Fibroblast of lung (primary cell): ENCODE data around the gene BARX2. TPM values are rescaled to one million over a fixed set of nuclear protein-coding genes. Genes with fewer than 3 reads are reported as not detected.

Experiments used
- DNase-seq, 2 donors: peaks; one replicate each; pipeline versions ENCODE4 v3.0.0 to v3.0.0-alpha.2; 2010; ENCODE audit warnings: low read depth in 2 of 2
- H2AFZ ChIP-seq: 2 replicates; pipeline ENCODE4 v1.5.1; 2012; ENCODE audit warnings: low read length, control low read depth, inconsistent platforms
- H3K27ac ChIP-seq: 2 replicates; pipeline ENCODE4 v1.5.1; 2011; ENCODE audit warnings: low read length, control low read depth; ENCODE audit not compliant: insufficient read depth
- H3K27me3 ChIP-seq: 2 replicates; pipeline ENCODE4 v1.5.1; 2011; ENCODE audit warnings: mild to moderate bottlenecking, low read length; ENCODE audit not compliant: control insufficient read depth, insufficient read depth
- H3K36me3 ChIP-seq: 2 replicates; pipeline ENCODE4 v1.5.1; 2011; ENCODE audit warnings: low read length; ENCODE audit not compliant: control insufficient read depth, insufficient read depth
- H3K4me1 ChIP-seq: 2 replicates; pipeline ENCODE4 v1.5.1; 2011; ENCODE audit warnings: low read length; ENCODE audit not compliant: control insufficient read depth, insufficient read depth; ENCODE audit errors: extremely low read depth
- H3K4me2 ChIP-seq: 2 replicates; pipeline ENCODE4 v1.5.1; 2011; ENCODE audit warnings: low read length, control low read depth; ENCODE audit not compliant: insufficient read depth; ENCODE audit errors: extremely low read depth
- H3K4me3 ChIP-seq, 4 experiments: fragments of 200-600 bp in 1 of 4; sonication (generic) in 1 of 4; replicated peaks in 1 of 4; 2 replicates each; pipeline ENCODE4 v1.5.1; 2011 to 2016; ENCODE audit warnings: low read length in 4 of 4, low read depth in 3 of 4, mild to moderate bottlenecking in 3 of 4, control low read depth in 2 of 4, inconsistent platforms in 1 of 4, mixed read lengths in 1 of 4; ENCODE audit not compliant: insufficient read depth in 1 of 4; ENCODE audit errors: control extremely low read depth in 1 of 4
- H3K79me2 ChIP-seq: 2 replicates; pipeline ENCODE4 v1.5.1; 2012; ENCODE audit warnings: mild to moderate bottlenecking, low read length, inconsistent platforms; ENCODE audit not compliant: control insufficient read depth, insufficient read depth
- H3K9ac ChIP-seq: 2 replicates; pipeline ENCODE4 v1.5.1; 2011; ENCODE audit warnings: mild to moderate bottlenecking, low read length, control low read depth; ENCODE audit not compliant: insufficient read depth
- H3K9me3 ChIP-seq: 2 replicates; pipeline ENCODE4 v1.5.1; 2012; ENCODE audit warnings: low read depth, low read length; ENCODE audit not compliant: control insufficient read depth, insufficient read depth
- H4K20me1 ChIP-seq: 2 replicates; pipeline ENCODE4 v1.5.1; 2011; ENCODE audit warnings: low read length; ENCODE audit not compliant: control insufficient read depth, insufficient read depth; ENCODE audit errors: extremely low read depth
- EZH2 ChIP-seq: IDR thresholded peaks from 2 replicates; pipeline ENCODE4 v1.5.1; 2012; ENCODE audit warnings: low read length, control low read depth, mild to moderate bottlenecking; ENCODE audit errors: missing control alignments
- polyA plus RNA-seq, 2 donors: library from polyadenylated mRNA; depleted of rRNA in 1 of 2; stranded (reverse) in 1 of 2; unstranded in 1 of 2; fragments of >200 nt; gene quantifications; 2 replicates each; pipeline ENCODE4 v1.2.1, GENCODE V29; 2011 to 2012; ENCODE audit warnings: missing spikeins in 1 of 2
- total RNA-seq: library from RNA; depleted of rRNA; stranded (reverse); fragments of >200 nt; gene quantifications from 2 replicates; pipeline ENCODE4 v1.2.1, GENCODE V29; 2014
- TF ChIP-seq, protein P1 (sequence below), 2 donors: IDR thresholded peaks in 1 of 2; conservative IDR thresholded peaks in 1 of 2; 1 replicate in 1 of 2; 2 replicates in 1 of 2; pipeline ENCODE4 v1.5.1; 2011 to 2012; ENCODE audit warnings: low read length in 2 of 2, control low read depth in 1 of 2, inconsistent platforms in 1 of 2, low read depth in 1 of 2, mild to moderate bottlenecking in 1 of 2

The BARX2 gene
- total and polyA plus RNA-seq, 2 donors (not counting 1 experiment from before 2014, with no cell fraction given): not detected

DNA sequence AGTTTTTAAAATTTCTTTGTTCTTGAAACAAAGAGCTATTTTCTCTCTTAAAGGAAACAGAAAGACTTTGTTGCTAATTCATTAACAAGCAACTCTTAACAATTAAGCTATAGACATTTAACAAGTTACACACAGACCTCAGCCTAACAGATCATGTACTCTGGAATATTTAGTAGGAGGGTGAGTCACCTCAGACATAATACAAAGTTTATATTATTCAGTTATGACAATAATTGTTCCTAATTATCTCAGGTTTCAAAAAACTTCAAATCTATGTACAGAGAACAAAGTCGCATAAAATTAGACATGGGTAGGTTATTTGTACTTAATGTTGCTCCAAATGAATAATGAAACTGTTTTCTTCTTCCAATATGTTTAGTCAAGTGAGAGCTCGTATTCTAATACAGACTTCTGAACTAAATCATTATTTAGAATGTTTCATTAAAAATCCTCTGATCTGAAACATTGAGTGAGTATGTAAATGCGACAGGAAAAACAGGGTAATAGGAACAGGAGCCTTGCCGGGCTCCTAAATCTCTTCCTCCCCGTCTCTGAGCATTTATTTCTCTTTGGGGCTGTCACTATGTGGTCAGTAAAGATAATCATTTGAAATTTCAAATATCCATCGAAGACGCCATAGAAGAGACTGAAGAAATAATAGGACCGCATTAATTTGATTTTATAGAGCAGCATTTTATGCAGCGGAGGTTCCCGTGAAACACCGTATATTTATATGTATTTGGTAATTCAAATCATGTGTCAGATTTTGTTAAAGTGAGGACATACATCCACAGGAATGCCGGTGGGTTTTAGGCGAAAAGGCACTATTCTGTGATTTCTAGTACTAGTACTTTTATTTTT is 8.7 kb upstream of the BARX2 start:
- no peak overlapping the region for H3K27ac ChIP-seq
- no peaks in the 10 kb centered on the region for H3K9me3 ChIP-seq
- H3K4me3 ChIP-seq: no peak overlapping the region
- H3K36me3 ChIP-seq: no peaks in the 10 kb centered on the region
- no peak overlapping the region for H2AFZ ChIP-seq
- H3K9ac ChIP-seq: no peak overlapping the region
- H3K79me2 ChIP-seq: no peaks in the 10 kb centered on the region
- TF ChIP-seq, protein P1, sequence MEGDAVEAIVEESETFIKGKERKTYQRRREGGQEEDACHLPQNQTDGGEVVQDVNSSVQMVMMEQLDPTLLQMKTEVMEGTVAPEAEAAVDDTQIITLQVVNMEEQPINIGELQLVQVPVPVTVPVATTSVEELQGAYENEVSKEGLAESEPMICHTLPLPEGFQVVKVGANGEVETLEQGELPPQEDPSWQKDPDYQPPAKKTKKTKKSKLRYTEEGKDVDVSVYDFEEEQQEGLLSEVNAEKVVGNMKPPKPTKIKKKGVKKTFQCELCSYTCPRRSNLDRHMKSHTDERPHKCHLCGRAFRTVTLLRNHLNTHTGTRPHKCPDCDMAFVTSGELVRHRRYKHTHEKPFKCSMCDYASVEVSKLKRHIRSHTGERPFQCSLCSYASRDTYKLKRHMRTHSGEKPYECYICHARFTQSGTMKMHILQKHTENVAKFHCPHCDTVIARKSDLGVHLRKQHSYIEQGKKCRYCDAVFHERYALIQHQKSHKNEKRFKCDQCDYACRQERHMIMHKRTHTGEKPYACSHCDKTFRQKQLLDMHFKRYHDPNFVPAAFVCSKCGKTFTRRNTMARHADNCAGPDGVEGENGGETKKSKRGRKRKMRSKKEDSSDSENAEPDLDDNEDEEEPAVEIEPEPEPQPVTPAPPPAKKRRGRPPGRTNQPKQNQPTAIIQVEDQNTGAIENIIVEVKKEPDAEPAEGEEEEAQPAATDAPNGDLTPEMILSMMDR (conservative IDR thresholded peaks at IDR 0.05 in 1 of 2, IDR thresholded peaks at IDR 0.05 in 1 of 2; ENCODE audit: low read depth in 1 of 2, low read length in 2 of 2): no peak
- TF ChIP-seq EZH2: no peak
- H4K20me1 ChIP-seq: no peaks in the 10 kb centered on the region
- no peak overlapping the region for H3K4me2 ChIP-seq
- H3K4me1 ChIP-seq: no peaks in the 10 kb centered on the region
- no peak for DNase-seq
- peaks cover 11% of the 10 kb centered on the region for H3K27me3 ChIP-seq

DNA sequence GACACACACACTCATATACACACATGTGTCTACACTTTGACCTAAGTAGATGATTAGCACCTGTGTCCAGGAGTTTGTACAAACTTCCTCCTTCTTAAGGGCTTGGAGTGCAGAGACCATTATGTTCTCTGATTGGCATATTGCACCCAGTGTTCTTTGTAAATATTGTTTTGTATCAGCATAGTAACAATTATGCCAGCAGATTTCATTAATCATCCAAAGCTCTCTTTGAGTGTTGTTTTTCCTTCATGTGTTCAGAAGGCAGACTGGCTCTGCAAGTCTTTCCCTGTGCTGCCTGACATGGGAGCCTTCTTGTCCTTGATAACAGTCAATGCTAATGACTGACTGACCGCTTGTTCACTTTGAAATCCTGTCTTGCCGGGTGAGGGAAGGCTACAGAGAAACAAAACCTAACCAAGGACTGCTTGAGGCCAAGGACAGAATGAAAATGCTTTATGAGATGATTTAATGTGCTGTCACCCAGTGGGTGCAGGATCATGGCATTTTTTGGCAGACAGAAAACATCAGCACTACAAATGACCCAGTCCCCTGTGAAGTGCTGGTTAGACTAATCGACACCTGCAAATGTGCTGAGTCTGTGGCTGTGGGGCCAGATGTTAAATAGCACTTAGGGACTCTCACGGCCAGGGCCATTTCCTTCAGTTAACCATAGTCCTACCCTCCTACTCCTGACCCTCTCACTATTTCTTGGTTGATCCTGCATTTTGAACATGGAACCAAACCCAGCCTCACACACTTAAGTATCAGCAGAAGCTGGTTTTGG is 6.6 kb upstream of the BARX2 start:
- TF ChIP-seq EZH2: no peak
- no peaks in the 10 kb centered on the region for H3K9me3 ChIP-seq
- H3K4me1 ChIP-seq: no peaks in the 10 kb centered on the region
- H3K36me3 ChIP-seq: no peaks in the 10 kb centered on the region
- H3K79me2 ChIP-seq: no peaks in the 10 kb centered on the region
- H3K27me3 ChIP-seq: peaks cover 32% of the 10 kb centered on the region
- H4K20me1 ChIP-seq: no peaks in the 10 kb centered on the region
- H3K9ac ChIP-seq: no peak overlapping the region
- H3K4me2 ChIP-seq: no peak overlapping the region
- H2AFZ ChIP-seq: no peak overlapping the region
- H3K4me3 ChIP-seq: no peak overlapping the region
- no peak overlapping the region for H3K27ac ChIP-seq
- no peak for DNase-seq

DNA sequence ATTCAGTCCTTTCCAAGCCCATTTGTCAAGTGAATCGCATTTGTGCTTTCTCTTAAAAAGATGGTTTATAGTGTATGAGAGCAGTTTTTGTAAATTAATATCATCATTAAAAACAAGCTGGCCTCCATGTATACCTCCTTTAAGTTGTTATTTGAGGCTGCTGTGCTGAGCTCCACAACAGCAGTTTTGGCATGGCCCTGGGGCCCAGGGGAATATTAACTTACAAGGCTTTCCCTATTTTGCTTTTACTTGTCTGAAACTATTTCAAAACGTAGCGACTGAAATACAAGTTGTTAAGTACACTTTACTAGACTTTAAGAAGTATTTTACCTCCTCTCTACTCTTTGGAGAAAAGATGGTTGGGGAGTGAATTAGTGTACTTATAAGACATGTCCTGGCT is 4.9 kb upstream of the BARX2 start:
- Histone ChIP-seq H3K4me1 (no peaks in the 10 kb centered on the region), H3K27ac (no peak overlapping the region), H3K27me3 (peaks cover 46% of the 10 kb centered on the region), H3K4me3 (no peak overlapping the region), H2AFZ (no peak overlapping the region), H3K9ac (no peak overlapping the region), H3K36me3 (no peaks in the 10 kb centered on the region), H4K20me1 (no peaks in the 10 kb centered on the region), H3K9me3 (no peaks in the 10 kb centered on the region), H3K79me2 (no peaks in the 10 kb centered on the region), H3K4me2 (no peak overlapping the region)
- no peak for TF ChIP-seq EZH2
- TF ChIP-seq, protein P1 (conservative IDR thresholded peaks at IDR 0.05 in 1 of 2, IDR thresholded peaks at IDR 0.05 in 1 of 2; ENCODE audit: low read depth in 1 of 2, low read length in 2 of 2): no peak
- no peak for DNase-seq
